HG03442 (cell line): ENCODE data around the gene RNASE4.
"Not testable (repeated sequence)": the region's sequence is repeated elsewhere in the genome, so short reads cannot be mapped to it uniquely, and the experiment has no call there.

Experiments
- ATAC-seq: cut with Tn5 transposase; IDR thresholded peaks from one replicate; pipeline ENCODE4 v1.9.1; 2021; ENCODE audit warnings: mild to moderate bottlenecking, moderate library complexity; ENCODE audit not compliant: unreplicated experiment

Gene RNASE4

GRCh38 chr14:20697273-20698017 is 13.1 kb downstream of the RNASE4 start:
- ATAC-seq: peak; percentile 47

- ATAC-seq: no peak
Measured at GRCh38 chr14:20698018-20698329, 13.6 kb downstream of the RNASE4 start.

GRCh38 chr14:20698934-20699333 is 14.6 kb downstream of the RNASE4 start:
- ATAC-seq: no peak

GRCh38 chr14:20699931-20700330 is 15.6 kb downstream of the RNASE4 start:
- ATAC-seq: no peak

- not testable (repeated sequence) for ATAC-seq
Measured at GRCh38 chr14:20700965-20701364, 16.6 kb downstream of the RNASE4 start.

GRCh38 chr14:20706657-20707355 is 22.4 kb downstream of the RNASE4 start:
- no peak for ATAC-seq

- no peak for ATAC-seq
Measured at GRCh38 chr14:20707622-20708021, 23.3 kb downstream of the RNASE4 start.

GRCh38 chr14:20711261-20711660 is 26.9 kb downstream of the RNASE4 start:
- no peak for ATAC-seq

- ATAC-seq: no peak
Measured at GRCh38 chr14:20711685-20712084, 27.3 kb downstream of the RNASE4 start.

- ATAC-seq: no peak
Measured at GRCh38 chr14:20712904-20713303, 28.5 kb downstream of the RNASE4 start.

GRCh38 chr14:20714593-20715250 is 30.4 kb downstream of the RNASE4 start:
- ATAC-seq: no peak

GRCh38 chr14:20719777-20720176 is 35.4 kb downstream of the RNASE4 start:
- ATAC-seq: no peak

GRCh38 chr14:20720741-20721140 is 36.4 kb downstream of the RNASE4 start:
- no peak for ATAC-seq

- no peak for ATAC-seq
Measured at GRCh38 chr14:20722016-20722415, 37.7 kb downstream of the RNASE4 start.

- no peak for ATAC-seq
Measured at GRCh38 chr14:20723488-20723887, 39.1 kb downstream of the RNASE4 start.

GRCh38 chr14:20726121-20726520 is 41.8 kb downstream of the RNASE4 start:
- ATAC-seq: not testable (repeated sequence)

- ATAC-seq: no peak
Measured at GRCh38 chr14:20726531-20726930, 42.2 kb downstream of the RNASE4 start.

- ATAC-seq: no peak
Measured at GRCh38 chr14:20730891-20731290, 46.5 kb downstream of the RNASE4 start.

GRCh38 chr14:20732477-20732876 is 48.1 kb downstream of the RNASE4 start:
- ATAC-seq: no peak

- ATAC-seq: no peak
Measured at GRCh38 chr14:20732979-20733635, 48.7 kb downstream of the RNASE4 start.

GRCh38 chr14:20733684-20734429 is 49.5 kb downstream of the RNASE4 start:
- ATAC-seq: no peak
